ENCODE data around the gene GATA2.

The GATA2 gene

DNA sequence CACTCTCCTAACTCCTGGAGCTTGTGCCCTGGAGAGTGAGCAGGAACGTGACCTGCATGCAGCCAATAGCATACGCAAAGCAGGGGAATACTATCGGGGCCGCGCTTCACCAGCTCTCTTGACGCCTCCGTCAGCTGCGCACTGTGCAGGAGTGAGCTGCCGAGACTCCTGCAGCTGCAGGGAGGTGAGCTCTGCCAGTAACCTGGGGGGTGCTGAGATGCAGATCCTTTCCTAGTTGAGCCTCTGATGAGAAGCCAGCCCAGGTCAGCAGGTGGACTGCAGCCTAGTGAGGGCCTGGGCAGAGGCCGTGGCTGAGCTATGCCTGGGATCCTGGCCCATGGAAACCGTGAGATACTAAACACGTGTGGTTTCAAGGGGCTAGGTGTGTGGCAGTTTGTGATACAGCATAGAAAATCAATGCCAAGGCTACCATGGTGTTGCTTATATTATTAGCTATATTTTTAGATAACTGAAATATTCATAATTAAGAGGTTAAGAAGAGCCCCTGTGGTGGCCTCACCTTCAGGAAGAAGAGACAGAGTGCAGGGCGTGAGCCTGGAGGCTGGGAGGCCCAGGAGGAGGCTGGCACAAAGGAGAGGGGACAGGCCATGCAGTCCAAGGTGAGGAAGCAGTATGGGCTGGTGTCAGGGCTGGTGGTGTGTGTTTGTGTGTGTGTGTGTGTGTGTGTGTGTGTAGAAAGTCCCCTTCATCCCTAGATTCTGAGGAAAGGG is 20.4 kb downstream of the GATA2 start:
- no peak for DNase-seq

DNA sequence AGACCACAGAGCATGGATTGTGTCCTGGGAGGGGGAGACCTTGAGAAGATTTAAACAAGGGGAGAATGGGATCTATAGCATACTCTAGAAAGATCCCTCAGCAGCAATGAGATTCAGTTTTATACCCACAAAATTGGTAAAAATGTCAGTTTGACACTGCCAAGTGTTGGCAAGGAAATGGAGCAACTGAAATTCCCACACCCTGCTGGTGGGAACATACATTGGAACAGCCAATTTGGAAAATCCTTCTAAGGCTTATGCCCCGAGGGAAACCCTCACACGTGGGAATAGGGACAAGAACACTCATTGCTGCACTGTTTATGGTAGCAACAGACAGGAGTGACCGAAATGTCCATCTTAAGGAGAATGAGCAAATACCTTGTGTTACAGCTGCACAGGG is 21.3 kb downstream of the GATA2 start:
- no peak for DNase-seq

DNA sequence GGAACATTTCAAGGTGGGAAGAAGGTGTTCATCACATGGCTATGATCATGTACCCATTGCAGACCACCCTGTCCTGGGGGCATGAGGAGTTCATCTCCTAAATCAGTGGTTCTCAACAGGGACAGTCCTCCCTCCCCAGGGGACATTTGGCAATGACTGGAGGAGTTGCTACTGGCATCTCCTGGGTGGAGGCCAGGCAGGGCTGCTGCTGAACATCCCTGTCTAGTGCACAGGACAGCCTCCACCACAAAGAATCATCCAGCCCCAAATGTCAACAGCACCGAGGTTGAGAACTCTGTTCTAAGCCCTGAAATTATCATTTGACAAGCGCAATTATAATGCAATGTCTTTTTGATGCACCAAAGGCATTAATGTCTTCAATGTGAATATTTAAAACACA is 21.9 kb downstream of the GATA2 start:
- no peak for DNase-seq

DNA sequence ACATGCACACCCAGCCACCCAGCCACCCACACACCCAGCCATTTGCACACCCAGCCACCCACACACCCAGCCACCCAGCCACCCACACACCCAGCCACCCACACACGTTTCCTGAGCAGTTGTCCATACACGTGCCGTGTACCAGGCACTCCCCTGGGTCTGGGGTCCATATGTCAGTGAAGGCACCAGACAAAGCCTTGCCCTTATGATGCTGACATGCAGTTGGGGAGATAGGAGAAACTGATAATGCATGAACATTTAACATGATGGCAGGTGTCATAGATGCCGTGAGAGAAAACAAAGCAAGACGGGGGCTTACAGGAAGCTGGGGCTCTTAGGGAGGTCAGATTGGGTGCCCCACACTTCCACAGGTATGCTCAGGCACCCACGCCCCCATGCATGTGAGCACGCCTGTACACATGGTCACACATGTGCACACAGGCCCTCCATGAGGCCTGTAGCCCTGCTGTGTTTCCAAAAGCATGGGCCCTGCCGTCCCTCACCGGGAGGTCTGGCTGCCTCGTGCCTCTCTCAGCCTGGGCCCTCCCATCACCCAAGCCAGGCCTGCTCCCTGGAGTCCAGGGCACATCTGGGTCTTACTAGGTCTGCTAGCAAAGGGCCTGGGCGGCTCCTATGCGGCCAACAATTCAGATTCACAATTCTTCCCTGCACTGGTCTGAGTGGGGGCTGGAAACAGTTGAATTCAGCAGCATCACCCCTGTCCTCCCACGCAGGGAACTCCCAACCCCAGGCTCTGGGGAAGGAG is 22.7 kb downstream of the GATA2 start:
- no peak for DNase-seq

DNA sequence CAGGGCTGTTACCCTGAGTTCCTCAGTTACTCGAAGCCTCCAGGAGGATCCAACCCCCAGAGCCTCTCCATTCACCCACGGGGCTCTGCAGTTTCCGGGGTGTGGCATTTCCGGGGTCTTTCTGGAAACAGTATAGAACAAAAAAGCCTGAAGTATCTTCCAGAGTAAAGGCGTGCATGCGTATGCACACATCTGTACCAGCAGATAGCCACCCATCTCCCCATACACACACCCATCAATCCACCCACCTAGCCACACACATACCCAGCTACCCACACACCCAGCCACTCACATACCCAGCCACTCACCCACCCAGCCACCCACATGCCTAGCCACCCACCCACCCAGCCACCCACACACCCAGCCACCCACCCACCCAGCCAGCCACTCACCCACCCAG is 23.4 kb downstream of the GATA2 start:
- DNase-seq: peak; percentile 51

DNA sequence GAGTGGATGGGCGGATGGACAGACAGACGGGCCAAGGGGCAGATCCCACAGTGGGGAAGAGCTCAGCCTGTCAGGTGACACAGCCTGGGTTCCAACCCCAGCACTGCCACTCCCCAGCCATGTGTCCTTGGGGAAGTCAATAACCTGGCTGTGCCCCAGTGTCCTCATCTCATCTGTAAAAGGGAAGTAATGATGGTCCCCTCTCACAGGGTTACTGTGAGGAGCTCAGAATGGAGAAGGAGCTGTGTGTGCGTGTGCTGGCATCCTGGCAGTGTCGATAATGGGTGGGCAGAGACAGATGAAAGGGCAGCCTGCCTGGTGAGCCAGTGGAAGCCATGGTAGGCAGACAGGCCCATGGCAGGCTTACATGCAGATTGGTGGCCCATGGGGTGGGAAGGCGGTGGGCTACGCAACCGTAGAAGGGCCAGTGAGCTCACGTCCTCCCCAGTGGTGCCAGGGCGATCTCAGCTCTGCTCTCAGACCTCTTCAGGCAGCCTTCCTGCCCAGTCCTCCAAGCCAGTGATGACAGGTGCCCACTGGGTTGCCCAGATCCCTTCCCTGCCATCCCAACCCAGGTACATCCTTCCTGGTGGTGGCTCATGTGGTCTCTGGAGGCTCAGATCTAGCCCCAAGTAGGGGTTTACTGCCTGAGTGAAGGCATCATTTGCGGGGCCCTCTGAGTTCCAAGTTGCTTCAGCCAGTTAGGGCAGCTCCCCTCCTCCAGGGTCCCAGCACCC is 24.0 kb downstream of the GATA2 start:
- peak; percentile 46 for DNase-seq

DNA sequence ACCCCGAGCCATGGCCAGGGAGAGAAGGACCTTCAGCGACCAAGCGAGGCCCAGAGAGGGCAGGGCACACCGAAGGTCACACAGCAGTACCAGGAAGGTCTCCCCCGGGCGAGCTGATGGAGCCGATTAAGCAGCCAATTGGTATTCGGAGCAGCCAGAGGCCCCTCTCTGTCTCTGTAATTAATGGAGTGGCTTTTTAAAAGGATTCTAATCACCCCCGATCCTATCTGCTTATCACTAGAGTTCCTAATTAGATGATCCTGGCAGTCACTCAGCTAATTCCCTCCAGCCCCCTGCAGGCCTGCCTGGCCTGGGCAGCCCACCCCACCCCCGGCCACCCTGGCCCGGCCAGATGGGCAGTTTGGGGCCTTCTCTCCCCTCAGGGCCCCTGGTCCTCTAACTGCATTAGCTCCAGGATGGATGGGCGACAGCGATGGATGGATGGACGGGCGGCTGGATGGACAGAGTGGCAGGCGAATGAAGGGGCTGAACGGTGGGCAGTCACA is 24.7 kb downstream of the GATA2 start:
- no peak for DNase-seq

DNA sequence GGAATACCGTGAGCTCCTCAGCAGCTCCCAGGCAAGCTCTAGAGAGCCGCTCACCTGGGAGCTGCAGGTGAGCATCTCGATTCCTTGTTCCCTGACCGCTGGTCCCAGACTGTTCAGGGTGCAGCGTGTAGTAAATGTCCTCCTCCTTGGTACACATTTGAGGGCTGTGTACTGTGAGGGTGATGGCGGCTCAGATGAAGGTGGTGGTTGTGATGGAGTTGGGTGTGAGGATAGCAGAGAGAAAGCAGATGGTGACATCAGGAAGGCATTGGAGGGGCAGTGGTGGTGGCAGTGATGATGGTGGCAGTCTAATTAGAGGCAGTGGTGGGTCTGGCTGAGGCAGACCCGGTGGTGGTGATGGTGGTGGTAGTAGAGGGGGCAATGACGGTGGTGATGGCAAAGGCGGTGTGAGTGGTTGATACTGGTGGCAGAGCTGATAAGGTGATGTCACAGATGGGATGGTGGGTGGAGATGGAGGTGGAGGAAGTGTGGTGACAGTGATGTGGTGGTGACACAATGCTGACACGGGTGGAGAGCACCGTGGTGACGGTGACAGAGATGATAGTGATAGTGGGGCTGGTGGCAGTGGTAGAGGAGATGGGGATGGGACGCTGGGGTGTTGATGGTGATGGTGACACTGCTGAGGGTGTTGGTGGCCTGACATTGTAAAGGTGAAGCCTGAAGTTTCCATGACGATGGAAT is 26.0 kb downstream of the GATA2 start, which contains the start of gene DNAJB8:
TSS of gene DNAJB8 (minus strand) at position 51 of the 702 bp plus-strand sequence. CDS start 3,645 bp downstream, outside the sequence.
- DNase-seq: peak; percentile 58

DNA sequence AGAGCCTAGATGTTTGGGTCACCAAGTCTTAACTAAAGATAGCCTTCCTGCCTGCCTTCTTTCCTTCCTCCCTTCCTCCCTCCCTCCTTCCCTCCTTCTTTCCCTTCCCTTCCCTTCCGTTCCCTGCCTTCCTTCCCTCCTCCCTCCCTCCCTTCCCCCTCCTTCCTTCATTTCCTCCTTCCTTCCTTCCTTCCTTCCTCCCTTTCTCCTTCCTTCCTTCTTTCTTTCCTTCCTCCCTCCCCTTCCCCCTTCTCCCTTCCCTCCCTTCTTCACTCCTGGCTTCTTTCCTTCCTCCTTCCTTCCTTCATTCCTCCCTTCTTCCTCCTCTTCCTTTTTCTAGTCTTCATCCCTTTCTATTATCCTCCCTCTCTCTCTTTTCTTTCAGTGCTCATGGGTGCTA is 28.3 kb downstream of the GATA2 start:
- no peak for DNase-seq

DNA sequence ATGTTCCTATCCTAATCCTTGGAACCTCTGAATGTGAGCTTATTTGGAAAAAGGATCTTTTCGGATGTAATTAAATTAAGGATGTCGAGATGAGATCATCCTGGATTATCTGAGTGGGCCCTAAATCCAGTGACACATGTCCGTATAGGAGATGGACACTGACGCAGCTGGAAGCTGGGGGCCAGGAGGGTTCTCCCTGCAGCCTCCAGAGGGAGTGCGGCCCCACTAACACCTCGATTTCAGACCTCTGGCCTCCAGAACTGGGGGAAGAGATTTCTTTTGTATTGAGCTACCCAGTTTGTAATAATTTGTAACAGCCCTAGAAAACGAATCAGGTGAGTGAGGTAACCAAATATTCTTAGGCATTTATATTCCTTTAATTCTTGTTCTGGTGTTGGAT is 28.8 kb downstream of the GATA2 start:
- DNase-seq: no peak

DNA sequence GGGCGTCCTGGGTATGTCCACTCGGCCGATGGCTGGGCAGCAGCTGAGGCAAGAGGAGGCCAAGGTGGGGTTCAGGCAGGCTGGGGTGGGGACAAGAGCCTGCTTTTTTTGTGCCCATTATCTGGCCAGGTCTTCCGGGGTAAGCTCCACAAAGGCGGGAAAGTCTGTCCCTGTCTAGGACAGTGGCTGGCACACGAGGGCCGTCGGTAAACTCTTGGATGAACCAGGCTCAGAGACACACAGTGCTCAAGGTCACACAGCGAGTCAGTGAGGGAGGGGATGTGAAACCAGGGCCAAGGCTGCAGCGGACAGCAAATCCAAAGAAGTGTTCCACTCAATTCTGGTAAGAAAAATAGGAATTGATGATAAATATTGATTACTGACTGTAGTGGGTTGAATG is 29.2 kb downstream of the GATA2 start:
- DNase-seq: no peak

DNA sequence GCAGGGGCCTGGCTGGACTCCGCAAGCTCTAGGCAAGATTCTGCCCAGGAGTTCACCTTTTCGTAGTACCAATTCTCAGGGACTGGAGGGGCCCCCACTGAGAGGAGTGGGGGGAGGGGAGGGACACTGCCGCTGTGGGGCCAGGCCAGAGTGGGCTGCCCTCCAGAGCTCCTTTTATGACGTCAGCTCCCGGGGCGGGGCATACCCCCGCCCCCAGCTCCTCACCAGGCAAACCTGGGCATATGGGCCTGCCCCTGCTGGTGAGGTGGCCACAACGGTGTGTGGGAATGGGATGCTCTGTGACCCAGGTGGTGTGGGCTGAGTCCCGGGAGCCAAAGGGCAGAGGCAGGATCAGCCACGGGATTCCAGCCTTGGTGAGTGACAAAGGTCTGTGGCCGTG is 29.6 kb downstream of the GATA2 start:
- no peak for DNase-seq

DNA sequence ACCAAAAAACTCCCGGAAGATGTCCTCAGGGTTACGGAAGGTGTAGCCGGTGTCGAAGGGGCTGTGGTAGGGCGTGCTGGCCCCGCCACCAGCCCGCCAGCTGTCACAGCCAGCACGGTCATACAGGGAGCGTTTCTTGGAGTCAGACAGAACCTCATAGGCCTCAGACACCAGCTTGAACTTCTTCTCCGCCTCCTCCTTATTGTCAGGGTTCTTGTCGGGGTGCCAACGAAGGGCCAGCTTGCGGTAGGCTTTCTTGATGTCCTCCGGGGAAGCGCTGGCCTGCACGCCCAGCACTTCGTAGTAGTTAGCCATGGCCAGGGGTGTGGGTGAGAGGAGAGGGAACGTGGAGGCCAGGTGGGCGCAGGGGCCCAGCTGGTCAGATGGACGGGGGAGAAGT is 30.1 kb downstream of the GATA2 start:
- no peak for DNase-seq

DNA sequence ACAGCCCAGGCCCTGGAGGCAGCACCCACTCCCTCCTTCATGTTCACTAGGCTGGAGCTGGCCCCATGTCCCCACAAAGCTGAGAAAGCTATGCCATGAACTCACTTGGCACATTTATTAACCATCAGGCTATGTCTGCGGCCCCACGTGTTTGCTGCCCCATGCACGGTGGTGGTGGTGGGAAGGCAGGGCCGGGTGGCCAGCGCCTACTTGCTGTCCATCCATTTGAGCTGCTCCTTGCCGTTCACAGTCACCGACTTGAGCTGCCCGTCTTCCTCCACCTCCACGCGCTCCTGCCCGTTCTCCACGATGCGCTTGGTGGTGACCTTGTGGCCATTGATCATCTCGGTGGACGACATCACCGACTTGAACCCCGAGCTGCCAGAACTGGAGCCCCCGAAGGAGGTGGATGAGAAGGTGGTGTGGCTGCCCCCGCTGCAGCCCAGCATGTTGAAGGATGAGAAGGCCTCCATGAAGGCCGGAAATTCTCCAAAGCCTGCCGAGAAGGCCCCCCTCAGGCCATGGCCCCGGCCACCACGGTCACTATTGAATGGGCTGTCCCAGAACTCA is 30.6 kb downstream of the GATA2 start:
- DNase-seq: no peak

DNA sequence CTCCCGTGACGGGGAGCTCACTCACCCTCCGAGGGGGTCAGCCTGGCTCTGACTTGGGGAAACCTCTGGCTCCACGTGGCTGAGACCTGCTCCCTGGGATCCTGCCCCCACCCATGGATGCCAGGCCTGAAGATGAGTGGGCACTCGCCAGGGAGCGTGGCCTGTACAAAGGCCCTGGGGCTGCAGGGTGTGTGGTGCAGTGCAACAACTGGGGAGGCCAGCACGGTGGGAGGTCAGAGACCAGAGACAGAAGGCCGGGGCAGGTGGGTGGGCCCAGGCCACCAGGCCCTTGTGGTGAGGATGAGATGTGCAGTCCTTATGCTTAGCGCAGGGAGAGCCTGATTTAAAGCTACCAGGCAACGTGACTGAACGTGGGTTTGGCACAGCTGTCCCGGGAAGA is 31.3 kb downstream of the GATA2 start:
- DNase-seq: no peak

DNA sequence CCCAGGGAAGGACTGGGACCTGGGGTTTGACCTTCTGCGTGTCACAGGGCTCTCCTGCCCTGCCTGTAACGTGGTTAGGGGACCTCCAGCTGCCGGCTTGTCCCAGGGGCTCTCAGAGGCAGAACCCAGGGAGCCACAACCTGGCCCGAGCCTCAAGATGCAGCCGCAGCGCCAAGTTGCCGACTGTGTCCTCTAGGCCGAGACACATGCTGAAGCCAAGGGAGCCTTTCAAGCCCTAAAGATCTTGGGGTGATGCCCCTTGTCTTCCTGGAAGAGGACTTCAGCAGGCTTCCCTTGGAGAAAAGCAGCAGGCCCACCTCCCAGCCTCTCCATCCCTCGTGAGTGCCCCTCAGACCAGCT is 33.6 kb downstream of the GATA2 start:
- no peak for DNase-seq

DNA sequence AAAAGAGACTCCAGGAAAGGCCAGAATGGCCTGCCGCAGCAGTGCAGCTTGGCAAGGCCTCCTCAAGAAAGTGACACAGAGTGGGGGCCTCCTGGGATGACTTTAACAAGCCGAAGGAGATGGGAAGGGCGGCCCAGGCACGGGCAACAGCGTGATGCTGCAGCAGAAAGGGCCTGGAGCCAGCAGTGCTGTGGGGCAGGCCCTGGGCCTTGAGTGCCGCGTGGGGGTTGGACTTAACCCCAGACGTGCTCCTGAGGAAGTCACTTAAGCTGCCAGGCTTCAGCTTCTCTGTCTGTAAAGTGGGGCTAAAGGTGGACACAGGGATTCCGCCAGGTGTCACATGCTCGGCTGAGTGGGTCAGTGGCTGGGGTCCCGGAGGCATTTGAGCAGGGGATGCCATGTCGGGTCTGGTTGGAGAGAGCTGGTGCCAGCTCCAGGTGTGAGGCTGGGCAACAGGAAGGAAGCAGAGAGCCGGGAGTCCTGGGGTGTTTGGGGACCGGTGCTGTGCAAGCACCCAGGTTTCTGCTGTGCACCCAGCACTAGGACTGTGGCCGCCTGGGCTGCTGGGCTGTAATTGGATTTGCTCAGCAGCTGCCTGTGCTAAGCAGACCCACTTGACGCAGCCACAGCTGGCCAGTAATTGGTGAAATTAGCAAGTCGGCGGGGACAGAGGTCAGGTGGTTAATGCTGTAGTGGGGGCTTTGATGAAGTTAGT is 34.1 kb downstream of the GATA2 start:
- no peak for DNase-seq

DNA sequence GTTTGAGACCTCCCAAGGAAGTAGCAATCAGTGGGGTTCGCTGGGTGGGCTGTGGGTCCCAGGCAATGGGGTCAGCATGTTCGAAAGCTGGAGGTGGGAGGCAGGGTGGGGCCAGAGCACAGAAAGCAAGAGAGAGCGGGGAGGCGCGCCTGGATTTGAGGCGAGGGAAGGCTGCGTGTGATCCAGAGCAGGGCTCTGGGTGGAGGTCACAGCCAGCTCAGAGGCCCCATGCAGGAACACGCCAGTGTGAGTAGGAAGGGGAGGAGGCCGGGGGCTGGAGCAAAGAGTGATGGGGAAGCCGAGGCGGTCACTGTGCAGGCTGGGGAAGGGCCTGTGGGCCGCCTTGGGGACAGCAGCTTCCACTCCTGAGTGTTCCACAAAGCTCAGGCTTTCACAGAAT is 35.1 kb downstream of the GATA2 start:
- no peak for DNase-seq

DNA sequence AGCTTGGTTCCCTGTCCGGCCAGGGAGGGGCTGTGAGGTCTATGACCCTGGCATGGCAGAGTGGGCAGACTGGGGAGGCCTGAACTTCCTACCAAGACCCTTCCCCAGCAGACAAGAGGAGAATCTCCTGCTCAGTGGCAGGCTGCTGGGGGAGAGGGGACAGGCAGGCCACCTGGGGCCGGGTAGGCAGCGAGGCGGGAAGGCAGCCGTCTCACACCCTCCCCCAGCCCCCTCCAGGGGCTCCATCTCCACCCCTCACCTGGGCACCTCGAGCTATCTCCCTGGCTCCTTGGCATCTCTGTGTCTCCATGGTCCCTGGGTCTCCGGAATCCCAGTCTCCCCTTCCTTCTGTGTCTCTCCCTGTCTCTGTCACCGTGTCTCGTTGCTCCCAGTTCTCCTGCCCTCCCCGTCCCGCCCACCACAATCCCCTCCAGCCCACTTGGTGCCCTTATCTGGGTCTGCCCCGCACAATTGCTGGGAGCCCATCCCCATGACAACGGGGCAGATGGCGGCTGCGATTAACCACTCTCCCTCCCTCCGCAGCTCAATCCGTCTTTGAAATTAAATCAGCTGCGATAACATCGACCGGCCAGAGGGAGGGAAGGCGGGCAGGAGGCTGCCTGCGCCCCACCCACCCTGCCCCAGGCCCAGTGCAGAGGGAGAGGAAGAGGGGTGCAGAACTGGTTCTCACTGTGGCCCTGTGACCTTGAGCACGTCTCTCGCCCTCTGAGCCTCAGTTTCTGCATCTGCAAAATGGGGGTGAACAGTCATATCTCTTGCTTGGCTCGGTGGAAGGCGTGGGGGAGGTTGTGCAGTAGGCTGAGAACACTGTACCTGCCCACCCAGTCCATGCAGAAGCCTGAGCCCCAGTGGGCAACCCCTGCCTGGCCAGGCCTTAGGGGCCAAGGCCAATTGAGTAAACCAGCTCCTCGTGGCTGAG is 36.0 kb downstream of the GATA2 start:
- peak; percentile 81 for DNase-seq
